Epithelial cell of proximal tubule (primary cell): ENCODE measurements around the gene ISL1. TPM values are rescaled to one million over a fixed set of nuclear protein-coding genes. Genes with fewer than 3 reads are reported as not detected.

Experiments used
- DNase-seq: peaks from one replicate; pipeline ENCODE4 v3.0.0-alpha.2; 2011; ENCODE audit warnings: low read depth
- H3K4me3 ChIP-seq: 2 replicates; pipeline ENCODE4 v1.5.1; 2011; ENCODE audit warnings: low read depth, mild to moderate bottlenecking, low read length
- total RNA-seq: library from RNA; depleted of rRNA; stranded (reverse); fragments of >200 nt; gene quantifications from 2 replicates; pipeline ENCODE4 v1.2.3, GENCODE V29; 2015
- TF ChIP-seq, protein P1 (sequence below): conservative IDR thresholded peaks from 2 replicates; pipeline ENCODE4 v1.5.1; 2012; ENCODE audit warnings: low read depth, mild to moderate bottlenecking, low read length

ISL1 gene
- total RNA-seq, 1 donor from 2014 or later, result not detected

DNA sequence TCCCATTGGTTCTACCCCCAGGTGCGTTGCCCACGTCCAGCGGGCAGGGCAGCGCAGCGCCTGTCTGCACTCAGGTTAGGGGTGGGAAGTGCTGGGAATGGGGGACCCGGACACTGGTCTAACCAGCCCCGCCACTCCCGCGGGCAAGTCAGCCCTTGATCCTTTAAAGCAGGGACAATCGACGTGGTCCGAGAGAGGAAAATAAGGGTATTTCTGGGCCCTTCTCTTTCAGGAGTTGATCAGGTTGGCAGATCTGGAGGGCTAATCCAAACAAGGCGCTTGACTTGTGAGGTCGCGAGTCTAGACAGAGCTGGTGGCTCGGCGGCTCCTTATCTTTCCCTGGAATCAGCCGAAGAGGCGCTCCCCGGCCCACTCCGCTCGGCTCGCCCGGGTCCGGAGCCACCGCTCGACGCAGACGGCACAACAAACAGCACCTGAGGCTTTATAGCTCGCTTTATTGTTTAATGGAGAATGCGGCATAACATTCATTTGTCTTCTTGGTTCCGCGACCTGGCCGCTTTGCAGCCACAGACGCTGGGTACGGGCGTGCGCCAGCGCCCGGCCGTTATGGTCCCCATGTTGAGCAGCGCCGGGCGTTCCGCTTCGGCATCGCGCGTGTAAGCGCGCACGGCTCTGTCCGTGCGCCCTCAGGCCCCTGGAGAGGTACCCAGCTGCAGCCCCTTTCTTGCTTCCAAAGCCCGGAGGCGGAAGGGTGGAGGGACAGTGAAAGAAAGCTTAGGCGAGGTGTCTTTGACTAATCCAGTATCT, 15.8 kb downstream of the ISL1 start:
- no peak overlapping the region for H3K4me3 ChIP-seq
- no peak for DNase-seq
- TF ChIP-seq, protein P1, sequence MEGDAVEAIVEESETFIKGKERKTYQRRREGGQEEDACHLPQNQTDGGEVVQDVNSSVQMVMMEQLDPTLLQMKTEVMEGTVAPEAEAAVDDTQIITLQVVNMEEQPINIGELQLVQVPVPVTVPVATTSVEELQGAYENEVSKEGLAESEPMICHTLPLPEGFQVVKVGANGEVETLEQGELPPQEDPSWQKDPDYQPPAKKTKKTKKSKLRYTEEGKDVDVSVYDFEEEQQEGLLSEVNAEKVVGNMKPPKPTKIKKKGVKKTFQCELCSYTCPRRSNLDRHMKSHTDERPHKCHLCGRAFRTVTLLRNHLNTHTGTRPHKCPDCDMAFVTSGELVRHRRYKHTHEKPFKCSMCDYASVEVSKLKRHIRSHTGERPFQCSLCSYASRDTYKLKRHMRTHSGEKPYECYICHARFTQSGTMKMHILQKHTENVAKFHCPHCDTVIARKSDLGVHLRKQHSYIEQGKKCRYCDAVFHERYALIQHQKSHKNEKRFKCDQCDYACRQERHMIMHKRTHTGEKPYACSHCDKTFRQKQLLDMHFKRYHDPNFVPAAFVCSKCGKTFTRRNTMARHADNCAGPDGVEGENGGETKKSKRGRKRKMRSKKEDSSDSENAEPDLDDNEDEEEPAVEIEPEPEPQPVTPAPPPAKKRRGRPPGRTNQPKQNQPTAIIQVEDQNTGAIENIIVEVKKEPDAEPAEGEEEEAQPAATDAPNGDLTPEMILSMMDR, result no peak

DNA sequence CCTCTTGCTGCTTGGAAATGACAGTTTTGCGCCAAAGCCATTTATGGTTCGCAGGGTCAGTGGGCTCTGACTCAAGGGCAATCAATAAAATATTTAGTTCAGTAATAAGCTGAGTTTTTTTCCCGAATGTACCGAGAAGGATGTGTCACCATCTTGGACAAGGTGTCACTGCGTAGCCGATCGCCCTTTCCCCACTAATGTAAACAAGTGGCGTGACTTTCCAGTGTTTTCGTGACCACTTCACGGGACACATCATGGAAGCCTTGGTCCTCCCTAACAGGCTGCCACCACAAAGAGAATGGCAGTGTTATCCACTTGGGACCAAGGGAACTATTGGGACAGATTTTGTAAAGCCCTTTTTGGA, 16.4 kb downstream of the ISL1 start:
- no peak for DNase-seq
- H3K4me3 ChIP-seq, result no peak overlapping the region
- TF ChIP-seq, protein P1, result no peak

DNA sequence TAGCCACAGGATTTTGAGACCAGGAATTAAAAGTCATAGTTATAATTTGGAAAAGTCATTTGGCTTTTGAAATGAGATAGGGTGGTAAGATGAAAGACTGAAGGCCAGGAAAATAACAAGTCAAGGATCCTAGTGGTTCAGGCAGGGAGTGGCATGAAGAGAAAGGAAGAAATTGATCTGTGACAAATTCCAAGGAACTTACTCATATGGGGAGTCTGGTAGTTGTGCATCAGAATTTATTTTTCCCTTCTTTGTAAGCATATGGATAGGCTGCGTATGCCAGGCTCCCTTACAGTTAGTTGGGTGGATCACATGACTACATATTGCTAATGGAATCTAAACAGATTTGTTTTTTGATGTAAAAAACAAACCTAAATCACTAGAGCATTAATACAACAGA, 21.0 kb downstream of the ISL1 start:
- TF ChIP-seq, protein P1, result no peak
- DNase-seq, result no peak
- H3K4me3 ChIP-seq, result no peak overlapping the region

DNA sequence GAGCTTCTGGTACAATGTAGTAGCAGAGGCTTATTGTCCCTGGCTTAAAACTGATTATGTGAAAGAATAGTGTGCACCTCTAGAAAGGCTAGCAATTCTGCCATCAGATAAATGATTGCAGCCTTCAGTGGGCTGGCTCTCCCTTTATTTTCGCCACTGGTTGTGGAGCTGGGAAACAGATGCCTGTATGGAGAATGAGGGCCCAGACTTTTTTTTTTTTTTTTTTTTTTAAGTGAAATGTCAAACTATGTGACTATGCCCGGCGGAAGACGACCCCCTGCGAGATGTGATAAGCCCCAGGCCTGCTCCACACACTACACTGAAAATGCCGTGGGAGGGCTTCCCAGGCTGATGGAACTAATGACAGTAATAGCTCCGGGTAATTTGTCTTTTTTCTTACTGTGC, 28.7 kb downstream of the ISL1 start:
- H3K4me3 ChIP-seq, result no peak overlapping the region
- TF ChIP-seq, protein P1, result no peak

DNA sequence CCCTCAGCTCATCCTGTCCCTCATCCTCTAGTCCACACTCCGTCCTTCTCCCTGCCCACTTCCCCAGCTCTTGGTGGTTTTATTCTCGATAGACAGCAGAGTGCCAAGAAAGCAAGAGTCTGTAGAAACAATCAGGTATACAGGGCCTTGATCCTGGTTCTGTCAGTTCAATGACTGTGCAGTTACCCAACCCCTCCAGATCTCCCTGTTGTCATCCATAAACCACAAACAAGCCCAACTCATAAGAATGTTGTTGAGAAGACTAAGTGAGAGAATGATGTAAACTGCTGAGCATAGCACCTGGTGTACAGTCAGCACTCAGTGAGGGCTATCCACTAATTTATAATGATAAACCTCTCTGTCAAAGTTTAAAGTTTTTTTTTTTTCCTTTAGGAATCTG, 31.3 kb downstream of the ISL1 start:
- no peak for DNase-seq

More for the DNA sequence above, 28.7 kb downstream of the ISL1 start:
- DNase-seq, result no peak

DNA sequence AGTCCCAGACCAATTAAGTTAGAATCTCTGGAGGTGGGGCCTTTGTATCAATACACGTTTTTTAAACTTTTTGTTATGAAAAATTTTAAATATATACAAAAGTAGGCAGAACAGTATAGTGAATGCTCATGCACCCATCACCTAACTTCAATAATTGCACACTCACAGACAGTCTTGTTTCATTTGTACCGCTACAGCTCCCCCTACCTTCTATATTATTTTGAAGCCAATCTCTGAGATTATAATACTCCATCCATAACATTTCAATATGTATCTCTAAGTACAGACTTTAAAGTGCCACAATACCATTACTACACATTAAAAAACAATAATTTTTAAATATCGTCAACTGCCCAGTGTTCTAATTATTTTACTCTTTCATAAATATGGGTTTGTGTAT, 32.9 kb downstream of the ISL1 start:
- TF ChIP-seq, protein P1, result no peak
- DNase-seq, result no peak

More for the DNA sequence above, 31.3 kb downstream of the ISL1 start:
- H3K4me3 ChIP-seq, result no peak overlapping the region
- TF ChIP-seq, protein P1, result no peak

More for the DNA sequence above, 32.9 kb downstream of the ISL1 start:
- no peak overlapping the region for H3K4me3 ChIP-seq
